ENCODE results near the gene WNK3.
"Not testable (repeated sequence)": the region's sequence is repeated elsewhere in the genome, so short reads cannot be mapped to it uniquely, and the experiment has no call there.

WNK3 gene

DNA sequence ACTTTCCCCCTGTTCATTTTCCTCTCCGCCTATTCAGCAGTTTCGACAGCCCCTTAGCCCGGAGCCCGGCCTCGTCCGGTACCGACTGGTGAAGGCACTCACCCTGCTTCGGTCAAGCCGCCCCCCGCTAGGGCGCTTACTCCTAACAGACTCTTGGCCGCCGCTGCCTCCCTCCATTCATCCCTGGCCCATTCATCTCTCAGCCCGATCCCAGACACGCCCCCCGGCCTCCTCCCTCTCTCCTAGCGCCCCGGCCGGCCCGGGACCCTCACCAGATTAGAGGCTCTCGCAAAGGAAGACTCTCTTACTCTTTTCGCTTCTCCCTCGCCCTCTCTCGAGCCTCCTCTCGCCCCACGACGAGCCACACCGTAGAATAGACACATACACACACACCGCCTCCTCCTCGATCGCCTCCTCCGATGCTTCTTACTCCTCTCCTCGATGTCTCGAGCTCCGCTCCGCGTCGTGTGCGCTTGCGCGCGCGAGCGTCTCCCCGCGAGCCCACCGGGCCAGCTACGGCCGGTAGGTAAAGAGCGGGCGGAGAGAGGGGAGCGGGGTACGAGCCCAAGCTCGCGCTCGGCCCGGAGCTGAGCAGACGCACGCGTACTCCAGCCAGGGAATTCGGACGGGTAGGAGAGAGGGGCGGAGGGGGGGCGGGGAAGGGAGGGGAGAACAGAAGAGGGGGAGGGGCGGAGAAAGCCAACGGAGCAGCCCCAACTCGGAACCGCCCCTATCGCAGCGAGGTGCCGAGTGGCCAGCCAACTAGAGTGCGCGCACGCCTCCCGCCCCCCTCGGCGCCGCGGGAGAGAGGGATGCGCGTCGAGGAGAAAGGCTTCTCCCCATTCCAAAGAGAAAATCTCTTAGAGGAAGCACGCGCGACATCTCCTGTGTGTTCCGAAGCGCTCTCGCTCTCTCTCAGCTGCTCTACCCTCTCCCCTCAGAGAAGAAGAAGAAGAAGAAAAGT lies at the start of gene WNK3:
Gene WNK3 (minus strand): TSS at position 633 of the 964 bp plus-strand sequence.
- DNase-seq = no peak

DNA sequence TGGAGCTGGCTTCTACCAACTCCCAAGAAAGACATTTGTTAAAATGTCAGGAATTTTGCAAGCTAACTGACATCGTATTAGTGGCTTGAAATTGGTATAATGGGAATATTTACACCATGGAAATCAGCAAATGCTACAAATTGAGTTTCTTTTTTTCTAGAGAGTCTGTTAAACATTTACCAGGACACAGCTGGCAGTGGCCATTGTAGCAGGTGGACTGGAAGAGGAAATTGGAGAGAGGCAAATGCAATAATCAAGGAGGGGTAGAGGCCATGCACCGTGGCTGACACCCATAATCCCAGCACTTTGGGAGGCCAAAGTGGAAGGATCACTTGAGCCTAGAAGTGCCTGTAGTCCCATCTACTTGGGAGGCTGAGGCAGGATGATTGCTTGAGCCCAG lies 49.4 kb upstream of the WNK3 start:
- DNase-seq = no peak

DNA sequence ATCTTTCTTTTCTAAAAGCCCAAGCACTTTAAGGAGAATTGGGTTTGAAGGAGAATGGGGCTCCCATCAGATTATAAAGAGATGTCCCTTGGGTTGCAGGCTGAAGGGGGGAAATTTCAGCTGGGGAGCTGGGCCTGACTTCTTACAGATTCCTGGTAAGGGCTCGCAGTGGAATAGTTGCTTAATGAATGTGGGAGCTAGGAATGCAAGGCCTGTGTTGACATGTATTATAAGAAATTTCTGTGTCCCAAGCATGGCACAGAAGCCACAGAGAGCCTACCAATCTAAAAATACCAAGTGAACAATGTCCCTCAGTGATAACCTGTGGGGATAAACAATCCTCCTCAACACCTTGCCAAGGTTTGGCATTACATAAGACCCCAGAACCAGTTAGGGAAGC lies 39.3 kb upstream of the WNK3 start:
- no peak for DNase-seq

DNA sequence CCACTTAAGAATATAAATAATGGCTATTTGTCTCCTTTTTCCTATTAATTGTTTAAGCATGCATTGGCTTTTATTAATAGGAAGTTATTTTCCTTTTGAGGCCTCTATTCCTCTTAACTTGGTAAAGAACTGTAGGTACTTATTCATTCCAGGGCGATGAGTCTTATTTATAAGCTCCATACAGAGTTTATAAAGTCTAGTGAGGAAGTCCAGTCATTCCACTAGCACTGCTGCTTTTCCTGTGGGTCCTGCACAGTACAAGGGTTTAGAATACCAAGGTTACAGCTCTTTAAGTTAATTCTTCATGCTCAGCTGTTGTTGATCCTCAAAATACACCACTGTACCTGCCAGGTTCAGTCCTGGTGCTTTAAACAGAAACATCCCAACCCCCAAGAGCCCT lies 28.5 kb upstream of the WNK3 start:
- DNase-seq = no peak

DNA sequence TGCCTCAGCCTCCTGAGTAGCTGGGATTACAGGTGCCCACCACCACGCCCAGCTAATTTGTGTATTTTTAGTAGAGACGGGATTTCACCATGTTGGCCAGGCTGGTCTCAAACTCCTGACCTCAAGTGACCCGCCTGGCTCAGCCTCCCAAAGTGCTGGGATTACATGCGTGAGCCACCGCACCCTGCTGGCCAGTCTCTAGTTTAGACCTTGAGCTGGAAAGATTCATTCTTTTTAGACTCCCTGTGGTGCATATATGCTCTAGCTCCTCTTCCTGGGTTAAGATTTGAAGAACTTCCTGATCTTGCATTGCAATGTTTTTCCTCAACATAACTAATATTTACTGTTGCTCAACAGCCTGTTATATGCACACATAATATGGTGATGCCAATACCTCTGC lies 26.8 kb upstream of the WNK3 start:
- DNase-seq = not testable (repeated sequence)

DNA sequence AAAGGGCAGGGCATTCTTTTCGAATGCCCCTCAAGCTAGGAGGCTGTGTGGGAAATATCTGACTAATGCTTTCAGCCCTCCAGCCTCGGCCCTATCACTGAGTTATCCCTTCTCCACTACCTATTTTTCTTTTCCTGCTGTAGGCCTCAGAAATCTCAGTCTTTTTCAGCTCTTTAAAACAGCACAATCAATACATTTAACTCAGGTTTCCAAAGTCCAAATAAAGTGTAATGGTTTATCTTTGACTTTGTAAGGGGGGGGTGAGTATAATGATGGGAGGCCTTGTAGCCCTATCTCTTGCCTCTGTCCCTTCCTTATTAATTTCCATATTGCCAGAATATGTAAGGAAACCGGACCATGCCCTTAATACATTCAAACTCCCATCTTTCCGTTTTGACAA lies 1.6 kb upstream of the WNK3 start:
- no peak for DNase-seq

DNA sequence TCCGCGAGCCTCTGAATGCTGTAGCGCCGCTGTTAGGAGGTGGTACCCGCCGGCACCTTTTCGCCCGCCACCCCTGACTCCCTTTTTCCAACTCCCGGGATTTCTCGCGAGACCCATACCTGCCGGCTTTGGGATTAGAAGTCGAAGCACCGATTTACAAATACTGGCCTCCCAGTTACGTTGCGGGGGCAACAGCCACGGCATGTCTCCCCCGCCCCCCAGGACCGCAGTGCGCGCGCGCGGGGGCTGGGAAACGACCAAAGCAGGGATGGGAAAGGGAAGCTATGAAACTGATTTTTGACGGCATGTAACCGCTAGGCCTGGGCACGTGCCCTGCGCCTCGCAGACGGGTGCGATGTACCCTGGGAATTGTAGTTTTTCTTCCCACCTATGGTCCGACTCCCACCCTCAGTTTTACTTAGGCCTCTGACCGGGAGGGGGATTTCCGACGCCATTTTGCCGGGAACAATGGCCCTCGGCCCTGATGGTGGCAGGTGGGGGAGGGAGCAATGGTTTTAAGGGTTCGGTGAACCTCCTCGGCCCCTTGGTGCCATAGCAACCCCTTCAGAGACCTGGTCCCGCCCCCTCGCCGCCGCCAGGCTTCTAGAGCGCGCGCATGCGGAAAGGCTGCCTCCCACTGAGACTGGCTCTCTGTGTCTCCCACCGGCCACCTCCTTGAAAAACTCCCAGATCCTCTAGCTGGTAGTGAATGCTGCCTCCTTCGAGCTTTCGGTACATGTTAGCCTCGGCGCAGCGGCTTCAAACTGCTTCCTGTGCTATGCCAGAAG lies 772 bp upstream of the WNK3 start:
- DNase-seq = no peak

DNA sequence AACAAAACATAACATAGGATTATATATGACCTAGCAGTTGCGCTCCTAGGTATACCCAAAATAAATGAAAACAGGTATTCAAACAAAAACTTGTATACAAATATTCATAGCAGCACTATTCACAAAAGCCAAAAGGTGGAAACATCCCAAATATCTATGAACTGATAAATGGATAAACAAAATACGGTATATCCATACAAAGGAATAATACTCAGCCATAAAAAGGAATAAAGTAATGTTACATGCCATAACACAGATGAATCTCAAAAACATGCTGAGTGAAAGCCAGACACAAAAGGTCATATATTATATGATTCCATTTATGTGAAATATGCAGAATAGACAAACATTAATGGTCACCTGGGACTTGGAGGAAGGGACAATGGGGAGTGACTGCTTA lies 5.2 kb downstream of the WNK3 start:
- no peak for DNase-seq

DNA sequence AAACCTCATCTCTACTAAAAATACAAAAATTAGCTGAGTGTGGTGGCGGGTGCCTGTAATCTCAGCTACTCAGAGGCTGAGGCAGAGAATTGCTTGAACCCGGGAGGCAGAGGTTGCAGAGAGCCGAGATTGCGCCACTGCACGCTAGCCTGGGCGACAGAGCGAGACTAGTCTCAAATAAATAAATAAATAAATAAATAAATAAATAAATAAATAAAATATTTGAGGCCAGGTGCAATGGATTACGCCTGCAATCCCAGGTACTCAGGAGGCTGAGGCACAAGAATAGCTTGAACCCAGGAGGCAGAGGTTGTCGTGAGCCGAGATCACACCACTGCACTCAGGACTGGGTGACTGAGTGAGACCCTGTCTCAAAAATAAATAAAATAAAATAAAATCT lies 20.5 kb downstream of the WNK3 start:
- not testable (repeated sequence) for DNase-seq

DNA sequence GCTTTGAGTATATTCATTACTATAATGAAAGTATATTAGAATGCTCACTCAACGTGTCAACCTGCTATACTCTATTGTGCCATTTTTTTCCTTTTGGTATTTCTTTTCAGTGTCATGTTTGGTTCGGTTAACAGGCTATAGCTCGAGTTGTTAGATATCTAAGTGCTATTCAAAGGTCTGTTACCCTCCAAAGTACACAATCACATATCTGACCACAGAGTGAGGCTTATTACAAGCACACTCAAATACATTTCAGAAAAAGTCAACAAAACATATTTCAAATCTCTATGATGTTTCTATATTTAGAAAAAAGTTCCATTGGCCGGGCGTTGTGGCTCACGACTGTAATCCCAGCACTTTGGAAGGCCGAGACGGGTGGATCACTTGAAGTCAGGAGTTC lies 32.8 kb downstream of the WNK3 start:
- no peak for DNase-seq

DNA sequence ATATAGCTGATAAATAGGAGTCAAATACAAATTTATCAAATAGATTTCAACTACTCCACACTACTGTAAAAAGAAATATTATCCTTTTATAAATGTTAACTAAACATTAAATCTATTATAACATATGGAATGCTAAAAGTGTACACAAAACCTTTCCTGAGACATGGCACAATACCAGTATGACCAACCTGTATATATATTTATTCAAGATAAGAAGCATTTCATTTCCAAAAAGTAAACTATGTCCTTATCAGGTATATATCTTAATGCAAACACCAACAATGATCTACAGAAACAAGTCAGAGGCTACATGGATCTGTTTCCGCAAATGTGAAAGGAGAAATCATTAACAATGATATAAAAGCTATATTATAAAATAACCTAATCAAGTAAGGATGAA lies 37.8 kb downstream of the WNK3 start:
- DNase-seq = no peak

DNA sequence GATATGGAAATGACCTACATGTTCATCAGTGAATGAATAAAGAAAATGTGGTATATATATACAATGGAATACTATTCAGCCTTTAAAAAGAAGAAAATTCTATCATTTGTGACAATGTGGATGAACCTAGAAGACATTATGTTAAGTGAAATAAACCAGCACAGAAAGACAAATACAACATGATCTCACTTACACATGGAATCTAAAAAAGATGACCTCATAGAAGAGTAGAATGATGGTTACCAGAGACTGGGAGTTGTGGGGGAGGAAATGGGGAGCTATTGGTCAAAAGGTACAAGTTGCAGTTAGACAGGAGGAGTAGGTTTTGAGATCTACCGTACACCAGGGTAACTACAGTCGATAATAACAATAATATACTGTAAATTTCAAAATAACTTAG lies 51.5 kb downstream of the WNK3 start:
- no peak for DNase-seq

DNA sequence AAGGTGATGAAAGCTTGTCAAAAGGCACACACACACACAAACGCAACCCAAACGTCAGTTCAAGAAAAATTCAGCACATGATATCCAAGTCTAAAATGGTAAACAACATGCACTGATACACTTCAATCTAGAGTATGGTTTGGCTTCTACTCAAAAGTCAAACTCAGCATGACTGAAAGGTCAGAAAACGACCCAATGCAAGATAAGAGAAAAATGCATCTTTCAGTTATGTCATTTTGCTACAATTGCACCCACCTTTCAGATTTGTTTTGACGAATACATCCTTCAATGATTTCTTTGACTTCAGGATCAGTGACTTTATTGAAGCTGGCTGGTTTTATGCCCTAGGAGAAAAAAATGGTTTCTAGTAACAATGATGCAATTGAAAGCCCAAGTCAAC lies 56.3 kb downstream of the WNK3 start:
- no peak for DNase-seq

DNA sequence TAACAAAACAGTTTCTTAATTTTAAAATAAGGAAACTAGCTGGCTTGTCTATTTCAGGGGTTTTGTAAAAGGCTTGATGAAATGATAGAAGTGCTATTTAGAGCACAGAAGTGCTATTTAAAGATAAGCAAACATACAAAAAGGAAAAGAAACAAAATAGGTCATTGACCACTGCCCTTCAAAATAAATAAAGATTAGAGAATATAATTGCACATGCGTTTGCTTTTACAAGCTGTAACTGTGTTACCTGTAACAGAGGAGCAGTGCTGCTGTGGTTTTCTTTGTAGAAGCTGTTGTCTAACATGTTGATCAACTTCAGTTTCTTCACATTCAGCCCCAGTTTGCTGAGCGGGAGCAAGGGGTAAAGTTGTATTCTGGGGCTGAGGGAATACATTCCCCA lies 63.5 kb downstream of the WNK3 start:
- no peak for DNase-seq

DNA sequence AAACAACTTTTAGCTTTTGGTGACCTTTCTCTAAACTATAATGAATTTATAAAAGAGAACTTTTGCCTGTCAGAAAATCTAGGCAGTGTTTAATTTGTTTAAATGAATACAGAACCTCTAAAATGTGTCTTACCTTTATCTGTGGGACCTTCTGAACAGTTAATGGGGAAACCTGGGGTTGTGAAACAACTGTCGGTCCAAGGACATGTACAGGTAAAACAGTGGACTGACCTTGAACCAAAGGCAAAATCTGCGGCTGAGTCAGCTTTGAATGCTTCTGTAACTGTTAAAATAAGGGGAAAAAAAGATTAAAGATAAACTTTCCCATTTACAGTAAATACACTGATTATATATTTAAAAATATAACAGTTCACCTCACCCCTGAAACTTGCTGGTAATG lies 65.1 kb downstream of the WNK3 start:
- no peak for DNase-seq

DNA sequence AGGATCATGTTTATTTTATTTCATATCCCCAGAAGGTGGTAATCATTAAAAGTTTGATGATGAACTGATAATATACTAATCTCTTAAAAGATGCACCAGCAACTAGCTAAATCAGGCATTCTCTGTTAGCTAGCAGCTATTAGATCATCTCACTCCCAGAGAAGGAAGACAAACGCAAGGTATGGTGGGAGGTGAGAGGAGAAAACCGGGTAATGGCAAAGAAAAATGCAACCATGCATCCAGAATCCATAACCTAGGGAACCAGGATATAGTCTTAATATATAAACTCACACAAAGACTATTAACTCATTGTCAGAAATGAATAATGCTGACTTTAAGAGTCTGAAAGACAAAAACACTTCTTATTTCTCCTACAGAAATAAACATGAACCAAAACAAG lies 66.1 kb downstream of the WNK3 start:
- no peak for DNase-seq

DNA sequence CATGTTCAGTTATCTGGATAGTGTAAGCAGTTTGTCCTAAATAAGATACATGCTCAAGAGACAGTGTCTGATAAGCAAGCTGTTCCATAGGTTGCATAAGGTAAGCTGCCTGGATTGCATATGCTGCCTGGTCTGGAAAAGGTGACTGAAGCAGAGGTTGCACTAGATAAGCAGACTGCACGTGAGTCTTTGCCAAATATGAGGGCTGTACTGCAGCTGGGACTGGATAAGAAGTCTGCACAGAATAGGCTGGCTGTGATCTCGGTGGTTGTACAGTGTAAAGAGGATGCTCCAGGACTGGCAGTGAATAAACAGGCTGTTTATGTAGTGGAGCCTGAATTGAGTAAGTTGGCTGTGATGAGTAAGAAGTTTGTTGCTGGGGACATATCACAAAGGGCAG lies 68.9 kb downstream of the WNK3 start:
- DNase-seq = no peak

DNA sequence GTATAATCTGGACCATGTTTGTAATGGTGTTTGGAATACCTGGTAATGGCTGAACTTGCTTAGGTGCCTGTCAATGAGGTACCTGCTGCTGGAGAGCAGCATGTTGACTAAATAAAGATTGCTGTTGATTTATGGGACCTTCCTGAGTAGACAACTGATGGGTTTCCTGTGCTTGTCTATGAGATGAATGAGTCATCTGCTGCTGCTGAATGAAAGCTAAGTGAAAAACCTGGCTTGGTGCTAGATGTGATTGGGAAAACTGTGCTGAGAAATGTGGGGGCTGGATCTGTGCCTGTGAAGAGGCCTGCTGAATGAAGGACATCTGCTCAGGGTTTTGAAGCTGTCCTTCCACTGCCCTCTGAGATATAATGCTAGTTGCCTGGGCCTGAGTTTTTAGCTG lies 69.6 kb downstream of the WNK3 start:
- no peak for DNase-seq

DNA sequence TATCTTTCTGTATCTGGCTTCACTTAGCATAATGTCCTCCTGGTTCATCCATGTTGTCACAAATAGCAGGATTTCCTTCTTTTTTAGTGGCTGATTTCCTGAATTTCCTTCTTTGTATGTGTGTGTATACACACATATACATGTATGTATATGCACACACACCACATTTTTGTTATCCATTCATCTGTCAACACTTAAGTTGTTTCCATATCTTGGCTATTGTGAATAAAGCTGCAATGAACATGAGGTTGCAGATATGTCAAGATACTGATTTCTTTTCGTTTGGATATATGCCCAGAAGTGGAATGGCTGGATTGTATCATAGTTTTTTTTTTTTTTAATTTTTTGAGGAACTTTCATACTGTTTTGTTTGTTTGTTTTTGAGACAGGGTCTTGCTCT lies 76.2 kb downstream of the WNK3 start:
- no peak for DNase-seq

DNA sequence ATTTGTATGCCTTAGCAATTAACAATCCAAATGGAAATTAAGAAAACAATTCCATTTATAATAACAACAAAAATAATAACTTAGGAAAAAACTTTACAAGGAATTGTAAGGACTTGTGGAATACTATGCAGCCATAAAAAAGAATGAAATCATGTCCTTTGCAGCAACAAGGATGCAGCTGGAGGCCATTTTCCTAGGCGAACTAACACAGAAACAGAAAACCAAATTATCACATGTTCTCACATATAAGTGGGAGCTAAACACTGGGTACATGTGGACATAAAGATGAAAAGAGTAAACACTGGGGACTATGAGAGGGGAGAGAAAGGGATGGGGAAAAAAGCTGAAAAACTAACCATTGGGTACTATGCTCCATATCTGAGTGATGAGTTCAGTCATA lies 77.4 kb downstream of the WNK3 start:
- DNase-seq = no peak

DNA sequence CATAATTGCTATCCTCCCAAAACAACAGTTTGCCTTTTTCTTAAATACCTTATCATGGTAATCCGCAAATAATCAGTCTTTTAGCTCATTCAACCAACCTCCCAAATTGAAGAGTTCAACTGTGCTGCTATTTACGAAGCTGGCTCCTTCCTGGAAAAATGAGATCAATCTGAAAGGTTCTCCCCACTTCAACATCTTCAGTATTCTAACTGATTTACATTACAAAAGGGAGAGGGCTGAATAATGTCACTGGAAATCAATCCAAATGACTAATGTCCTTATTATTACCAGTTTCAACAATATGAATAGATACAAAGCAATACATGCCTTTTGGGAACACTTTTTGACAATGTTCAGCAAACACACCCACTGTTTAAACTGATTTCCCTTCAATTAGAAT lies 86.2 kb downstream of the WNK3 start:
- DNase-seq = no peak

DNA sequence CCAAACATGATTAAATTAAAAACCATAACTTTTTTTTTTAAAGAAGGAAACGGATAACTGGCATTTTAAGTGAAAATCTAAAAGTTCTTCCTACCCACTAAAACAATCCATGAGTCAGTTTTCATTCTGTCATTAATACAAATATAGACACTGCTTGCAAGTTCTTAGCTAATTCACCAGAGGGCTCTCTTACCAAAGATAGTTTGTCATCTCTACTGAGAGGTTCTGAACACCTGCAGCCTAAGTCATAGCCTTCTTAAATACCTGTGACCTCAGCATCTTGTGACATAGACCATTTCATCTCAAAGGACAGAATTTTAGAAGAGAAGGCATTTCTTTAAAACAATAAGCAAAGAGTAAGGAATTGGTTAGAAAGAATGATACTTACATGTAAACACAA lies 109.5 kb downstream of the WNK3 start:
- peak; percentile 29 for DNase-seq

DNA sequence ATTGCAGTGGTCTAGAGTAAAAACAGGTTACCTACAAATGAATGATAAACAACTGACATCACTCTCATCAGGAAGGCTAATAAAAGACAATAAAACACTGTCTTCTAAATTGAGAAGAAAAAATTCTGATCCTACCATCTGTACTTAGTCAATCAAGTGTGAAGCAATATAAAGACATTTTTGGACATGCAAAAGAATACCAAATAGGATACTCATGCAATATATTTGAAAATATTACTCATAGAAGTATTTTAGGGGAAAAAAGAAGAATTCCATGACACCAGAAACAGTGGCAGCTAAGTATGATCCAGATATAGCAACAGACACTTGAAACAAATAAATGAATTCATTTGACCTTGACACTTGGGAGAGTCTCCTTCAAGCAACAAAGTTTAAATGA lies 111.0 kb downstream of the WNK3 start:
- DNase-seq = no peak

DNA sequence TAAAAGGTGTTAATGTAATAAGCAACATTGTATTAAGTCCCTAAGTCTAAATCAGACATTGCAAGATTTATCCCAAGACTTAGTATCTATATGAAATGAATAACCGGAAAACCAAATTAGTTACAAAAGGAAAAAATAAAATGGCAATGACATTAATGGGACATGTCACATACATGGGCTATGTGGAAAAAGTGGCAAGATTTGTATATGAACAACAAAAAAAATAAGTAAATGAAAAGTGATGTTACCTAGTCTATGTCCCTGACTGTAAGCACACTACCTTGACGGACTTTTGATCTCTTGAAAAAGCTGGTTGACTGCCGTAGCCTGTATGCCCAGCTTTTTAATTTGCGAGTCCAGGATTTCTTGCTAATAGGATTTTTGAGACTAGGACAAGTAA lies 119.3 kb downstream of the WNK3 start:
- no peak for DNase-seq
